Stimulated activated CD4-positive, alpha-beta T cell treated with anti-CD3 and anti-CD28 coated beads, TNF-alpha, amount 100 ng/mL, for 24 hours (primary cell): ENCODE results near the gene SLC9A2.

Experiments
- DNase-seq, 3 experiments: peaks; one replicate each; pipeline ENCODE4 v3.0.0-alpha.2; 2020; ENCODE audit warnings: low read depth in 3 of 3

Gene SLC9A2

DNA sequence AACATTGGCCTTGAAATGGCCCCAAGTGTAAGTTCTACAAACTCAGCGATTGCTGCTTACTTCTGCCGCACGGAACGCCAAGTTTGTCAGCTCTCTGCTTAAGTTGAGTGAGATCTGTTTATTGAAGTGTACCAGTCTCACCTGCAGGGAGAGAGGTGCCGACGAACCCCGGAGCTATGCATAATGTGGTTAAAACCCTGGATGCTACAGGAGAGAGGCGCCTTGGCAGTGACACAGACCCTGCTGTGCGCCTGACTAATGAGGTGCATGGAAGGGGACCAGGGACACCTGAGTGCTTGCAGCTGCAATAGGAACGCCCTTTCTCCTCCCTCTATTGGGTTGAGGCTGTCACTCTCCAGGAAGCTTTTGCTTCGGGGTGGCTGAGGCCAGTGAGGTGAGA lies 979 bp downstream of the SLC9A2 start:
- no peak for DNase-seq

DNA sequence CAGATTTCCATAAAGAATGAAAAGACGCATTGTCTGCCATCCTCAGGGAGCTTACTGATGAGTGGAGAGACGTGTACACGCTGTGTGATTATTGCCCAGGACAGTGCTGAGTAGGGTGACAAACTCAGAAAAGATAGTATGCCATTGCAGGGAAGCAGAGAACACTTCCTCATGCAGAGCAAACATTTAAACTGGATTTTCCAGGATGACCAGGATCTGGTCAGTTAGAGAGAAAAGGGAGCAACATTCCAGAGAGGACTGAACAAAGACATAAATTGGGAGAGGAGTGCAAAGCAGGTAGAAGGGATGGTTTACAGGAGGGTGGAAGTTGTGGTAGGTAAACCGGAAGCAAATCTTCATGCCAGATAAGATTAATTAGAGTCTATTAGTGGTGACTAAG lies 2.3 kb downstream of the SLC9A2 start:
- DNase-seq = no peak

DNA sequence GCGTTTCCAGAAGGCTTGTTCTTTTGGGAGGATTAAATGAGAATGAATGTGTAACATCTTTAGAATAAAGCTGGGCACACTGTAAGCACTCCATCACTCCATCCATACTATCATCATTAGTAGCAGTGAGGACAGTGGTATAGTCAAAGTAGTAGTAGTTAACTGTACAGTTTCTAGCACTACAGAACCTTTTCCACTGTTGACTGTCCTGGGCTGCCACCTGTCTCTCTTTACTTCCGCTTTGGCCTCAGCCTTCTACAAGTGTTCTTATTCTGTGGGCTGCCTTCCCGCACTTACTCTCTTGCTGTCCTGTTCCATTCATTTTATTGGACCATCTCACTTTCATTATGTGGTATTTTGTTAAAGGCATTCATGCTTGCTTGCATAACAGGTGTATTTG lies 3.3 kb downstream of the SLC9A2 start:
- DNase-seq = no peak

DNA sequence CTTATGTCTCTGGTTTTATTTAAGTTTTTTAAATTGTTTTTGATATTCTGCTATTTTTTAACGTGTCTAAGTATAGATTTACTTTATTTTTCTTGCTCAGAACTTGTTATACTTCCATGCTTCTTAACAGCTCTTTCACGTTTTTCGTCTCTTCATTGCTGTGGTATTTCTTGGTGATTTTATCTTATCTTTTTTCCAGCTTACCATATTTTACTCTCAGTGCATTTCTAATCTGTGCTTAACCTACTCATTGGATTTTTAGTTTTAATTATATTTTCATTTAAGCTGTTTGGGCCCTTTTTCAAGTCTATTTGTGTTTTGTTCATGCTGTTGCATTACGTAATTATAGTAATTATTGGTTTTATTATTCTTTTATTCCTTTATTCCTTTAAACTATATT lies 11.1 kb downstream of the SLC9A2 start:
- no peak for DNase-seq

DNA sequence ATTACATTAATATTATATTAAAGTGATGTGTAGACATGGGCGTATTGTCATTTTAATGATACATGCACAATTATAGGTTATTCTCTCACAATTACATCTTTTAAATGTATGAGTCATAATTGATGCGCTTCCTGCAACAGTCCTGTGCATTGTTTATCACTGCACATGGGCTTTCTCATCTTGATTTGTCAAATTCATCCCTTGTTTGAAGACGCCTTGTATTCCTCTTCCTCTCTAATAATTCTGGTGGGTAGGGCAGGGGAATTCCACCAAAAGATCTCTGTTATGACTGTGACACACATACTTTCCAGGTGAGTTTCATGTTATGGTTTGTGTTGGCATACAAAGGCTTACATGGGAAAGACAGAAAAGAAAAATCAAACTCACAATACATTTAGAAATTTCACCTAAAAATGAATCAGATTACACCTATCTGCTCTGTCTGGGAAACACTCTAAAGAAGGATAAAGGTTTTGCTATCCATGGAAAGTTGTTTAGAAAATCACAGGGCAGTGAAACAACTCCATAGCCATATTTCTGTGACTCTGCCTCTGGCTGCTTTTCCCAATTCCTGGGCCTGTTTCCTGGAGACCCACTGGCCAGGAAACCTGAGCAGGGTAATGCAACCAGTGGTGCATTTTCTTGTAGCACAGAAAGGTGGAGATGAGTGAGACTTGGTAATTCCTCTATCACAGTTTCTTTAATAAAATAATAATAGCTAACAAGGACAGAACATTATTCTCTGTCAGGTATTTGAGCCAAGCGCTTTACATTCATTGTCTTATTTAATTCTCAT lies 13.2 kb downstream of the SLC9A2 start:
- no peak for DNase-seq

DNA sequence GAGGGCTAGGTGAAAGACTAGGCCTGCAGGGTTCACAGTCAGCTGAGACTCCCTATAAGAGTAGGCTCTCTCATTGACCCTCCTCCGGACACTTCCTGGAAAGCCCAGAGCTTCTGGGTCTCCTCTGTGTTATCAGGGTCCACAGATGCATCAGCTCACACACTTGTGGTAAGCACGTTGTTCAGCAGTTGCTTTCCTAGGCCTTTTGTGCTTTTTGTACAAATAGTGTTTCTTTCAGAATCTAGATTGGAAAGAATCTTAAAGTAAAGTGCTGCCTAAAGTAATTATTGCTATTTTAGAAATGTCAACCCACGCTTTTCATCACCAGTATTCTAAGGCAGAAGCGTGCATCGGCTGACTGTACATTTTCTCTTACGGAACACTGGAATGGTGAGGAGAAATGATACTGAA lies 15.5 kb downstream of the SLC9A2 start:
- DNase-seq = no peak

DNA sequence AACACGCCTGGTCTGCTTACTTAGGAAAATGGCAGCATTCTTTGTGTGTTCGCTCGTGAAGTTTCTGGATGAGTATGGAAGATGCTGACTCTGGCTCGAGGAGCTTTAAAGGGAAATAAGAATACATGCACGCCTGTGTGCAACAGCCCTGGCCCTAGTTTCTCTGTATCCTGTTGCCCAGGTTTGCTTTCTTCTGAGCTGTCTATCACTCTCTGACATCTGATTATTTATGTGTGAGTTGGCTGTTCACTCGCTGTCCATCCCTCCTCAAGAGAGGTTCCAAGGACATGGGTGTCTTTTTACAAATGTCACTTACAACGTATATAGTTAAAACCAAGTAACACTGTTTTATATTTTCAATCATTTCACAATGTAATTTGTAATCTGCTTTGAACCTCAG lies 16.0 kb downstream of the SLC9A2 start:
- no peak for DNase-seq

DNA sequence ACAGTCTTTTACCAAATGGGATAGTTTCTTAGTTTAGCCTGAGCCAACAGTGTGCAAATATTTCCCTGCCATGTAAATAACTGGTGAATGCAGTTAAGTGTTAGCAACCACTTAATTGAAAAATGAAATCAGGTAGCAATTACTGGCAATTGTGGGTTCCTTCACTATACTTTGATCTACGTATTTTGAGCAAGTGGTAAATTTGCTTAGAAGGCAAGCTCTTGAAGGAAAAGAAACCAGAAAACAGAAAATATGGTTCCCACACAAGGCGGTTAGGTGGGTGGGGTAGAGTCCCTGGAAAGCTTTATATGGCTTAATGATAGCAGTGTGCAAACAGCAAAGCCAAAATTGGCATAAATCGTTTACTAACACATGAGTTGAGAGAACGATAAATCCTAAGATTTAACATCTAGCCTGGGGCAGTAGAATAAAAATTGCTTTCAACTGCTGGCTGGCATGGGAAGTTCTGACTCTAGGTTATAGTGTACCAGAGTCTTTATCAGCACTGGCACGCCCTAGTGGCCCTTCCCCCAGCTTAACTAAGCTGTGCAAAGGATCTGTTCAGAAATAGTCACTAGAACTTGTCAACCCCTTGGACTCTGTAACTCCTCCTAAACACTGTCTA lies 17.0 kb downstream of the SLC9A2 start:
- DNase-seq = no peak

DNA sequence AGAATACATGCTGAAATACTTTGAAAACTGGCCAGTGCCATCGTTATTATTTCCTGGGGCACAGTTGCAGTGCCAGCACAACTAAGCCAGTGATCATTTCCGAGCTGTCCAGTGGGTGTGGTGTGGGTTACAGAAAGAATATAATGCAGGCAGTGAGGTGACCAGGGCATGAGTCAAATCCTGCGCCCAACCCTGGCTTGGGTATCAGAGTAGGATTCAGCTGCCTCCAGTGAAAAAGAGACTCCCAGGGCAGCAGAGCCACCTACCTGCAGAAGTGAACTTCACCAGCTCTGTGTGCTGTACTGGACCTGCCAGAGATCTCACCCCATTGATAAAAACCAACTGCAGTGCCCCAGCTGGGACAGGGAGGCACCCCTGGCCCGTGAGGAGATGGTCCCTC lies 18.0 kb downstream of the SLC9A2 start:
- DNase-seq = no peak

DNA sequence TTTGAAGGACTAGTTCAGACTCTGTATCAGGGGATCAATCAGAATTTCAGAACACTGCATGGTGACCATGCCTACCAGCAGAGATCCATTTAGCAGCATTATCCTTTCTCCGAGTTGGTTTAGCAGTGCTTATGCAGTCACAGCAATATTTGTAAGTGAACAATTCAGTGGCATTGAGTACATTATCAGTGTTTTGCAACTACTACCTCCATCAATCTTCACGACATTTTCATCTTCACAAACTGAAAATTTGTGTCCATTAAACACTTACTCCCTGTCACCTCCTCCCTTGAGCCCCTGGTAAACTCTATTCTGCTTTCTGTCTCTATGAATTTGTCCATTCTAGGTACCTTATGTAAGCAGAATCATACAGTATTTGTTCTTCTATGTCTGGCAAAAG lies 20.1 kb downstream of the SLC9A2 start:
- no peak for DNase-seq

DNA sequence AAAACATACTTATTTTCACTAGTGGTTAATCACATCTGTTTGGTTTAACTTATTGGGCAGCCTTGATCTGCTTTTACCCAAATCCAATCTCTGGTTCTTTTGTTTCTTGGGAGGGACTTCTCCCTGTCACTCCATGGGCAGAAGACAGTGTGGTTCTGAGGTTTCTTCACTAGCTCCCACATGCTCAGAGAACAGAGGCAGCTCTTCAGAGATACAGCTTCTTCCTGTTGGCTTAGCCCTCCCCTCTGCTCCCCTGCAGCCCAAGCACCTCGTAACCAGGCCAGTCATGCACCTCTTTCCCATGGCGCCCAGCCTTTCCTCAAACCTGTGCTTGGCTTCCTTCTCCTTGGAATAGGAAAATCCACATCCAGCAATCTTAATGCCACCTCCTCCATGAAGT lies 32.8 kb downstream of the SLC9A2 start:
- no peak for DNase-seq

DNA sequence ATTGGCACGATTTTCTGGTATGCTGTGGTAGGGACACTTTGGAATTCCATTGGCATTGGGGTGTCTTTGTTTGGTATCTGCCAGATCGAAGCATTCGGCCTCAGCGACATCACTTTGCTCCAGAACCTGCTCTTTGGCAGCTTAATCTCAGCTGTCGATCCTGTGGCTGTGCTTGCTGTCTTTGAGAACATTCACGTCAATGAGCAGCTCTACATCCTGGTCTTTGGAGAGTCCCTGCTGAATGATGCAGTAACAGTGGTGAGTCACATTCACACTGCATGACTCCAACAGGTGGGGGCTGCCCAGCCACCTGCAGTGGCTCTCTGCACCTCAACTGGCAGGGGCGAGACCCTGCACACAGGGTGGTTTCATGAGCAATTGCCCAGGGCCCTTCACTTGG lies 38.4 kb downstream of the SLC9A2 start:
- peak; percentile 2 to 23 (median 6) for DNase-seq

DNA sequence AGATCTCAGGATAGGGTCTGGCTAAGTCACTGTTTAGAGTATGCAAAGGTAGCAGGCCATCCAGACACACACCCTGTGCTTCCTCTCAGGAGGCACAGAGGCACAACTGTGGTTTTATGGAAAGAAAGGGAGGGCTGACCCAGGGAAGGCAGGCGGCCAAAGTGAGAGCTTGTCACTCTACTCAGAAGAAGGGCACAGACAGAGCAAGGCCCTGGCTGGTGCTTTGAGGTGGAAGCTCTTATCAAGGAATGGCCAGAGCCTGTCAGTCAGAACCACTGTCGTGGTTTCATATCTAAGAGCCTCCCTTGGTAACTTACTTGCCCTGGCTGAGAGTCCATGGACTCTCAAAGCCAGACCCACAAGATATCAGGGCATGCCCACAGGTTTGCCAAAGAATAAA lies 40.7 kb downstream of the SLC9A2 start:
- no peak for DNase-seq

DNA sequence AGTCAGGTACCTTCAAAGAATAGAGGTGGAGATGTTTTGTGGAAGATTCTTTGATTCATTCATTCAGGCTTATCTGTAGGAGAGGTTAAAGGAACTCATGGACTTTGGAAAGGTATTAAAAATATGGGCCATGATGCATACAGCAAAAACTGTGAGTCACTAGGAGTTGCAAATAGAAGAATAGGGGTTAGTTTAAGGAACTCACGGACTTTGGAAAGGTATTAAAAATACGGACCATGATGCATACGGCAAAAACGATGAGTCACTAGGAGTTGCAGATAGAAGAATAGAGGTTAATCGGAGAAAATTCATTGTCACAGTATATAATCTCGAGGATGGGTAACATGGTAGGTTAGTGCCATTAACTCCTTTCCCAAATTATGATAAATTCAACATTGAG lies 41.2 kb downstream of the SLC9A2 start:
- DNase-seq = no peak

DNA sequence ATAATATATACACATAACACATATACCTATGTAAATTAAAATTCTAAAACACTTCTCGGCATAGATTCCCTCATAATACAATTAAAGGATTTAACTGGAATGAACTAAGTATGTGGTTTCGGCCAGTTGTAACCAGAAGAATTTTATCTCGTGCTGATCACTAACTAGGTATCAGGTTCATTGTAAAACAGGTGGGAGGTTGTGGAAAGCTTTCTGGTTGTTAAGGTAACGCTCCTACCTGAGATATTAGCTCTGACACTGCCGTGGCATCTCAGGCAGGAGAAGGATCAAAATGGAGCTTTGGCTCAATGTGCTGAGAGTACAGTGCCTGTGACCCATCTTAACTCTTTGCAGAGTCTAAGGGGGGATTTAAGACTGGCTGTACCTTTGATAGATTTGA lies 42.5 kb downstream of the SLC9A2 start:
- DNase-seq = no peak

DNA sequence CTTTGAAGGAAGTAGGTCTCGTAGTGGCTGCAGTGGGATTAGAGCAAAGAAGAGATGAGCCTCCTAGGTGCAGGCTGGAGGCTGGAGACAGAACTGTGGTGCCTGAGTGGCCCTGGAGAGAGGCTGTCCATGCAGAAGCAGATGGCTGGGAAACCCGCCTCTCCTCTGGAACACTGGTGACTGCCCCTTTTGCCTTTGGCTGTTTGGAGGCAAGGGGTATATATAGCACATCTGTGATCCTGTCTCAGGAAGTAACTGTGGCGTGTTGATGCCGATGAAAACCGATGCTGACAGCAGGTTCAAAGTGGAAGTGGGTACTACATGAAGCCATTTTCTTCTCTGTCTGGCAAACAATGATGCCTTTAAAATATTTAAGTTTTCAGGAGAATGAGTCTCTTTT lies 43.5 kb downstream of the SLC9A2 start:
- no peak for DNase-seq

DNA sequence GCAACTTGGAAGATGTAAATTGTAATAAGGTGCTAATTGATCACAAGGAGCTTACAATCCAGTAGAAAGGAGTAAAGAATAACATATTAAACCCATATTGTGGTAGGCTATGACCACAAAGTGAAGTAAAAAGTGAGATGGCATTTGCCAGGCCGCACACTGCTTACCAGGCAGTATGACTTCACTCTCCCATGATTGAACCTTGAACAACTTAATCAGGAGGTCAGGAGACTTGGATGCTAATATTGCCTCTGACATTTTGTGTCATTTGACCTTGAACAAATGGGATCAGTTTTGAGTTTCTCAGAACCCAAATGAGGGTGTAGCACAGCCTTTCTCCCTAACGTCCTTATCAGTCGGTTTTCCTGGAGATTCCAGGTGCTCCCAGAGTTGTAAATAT lies 44.0 kb downstream of the SLC9A2 start:
- no peak for DNase-seq

DNA sequence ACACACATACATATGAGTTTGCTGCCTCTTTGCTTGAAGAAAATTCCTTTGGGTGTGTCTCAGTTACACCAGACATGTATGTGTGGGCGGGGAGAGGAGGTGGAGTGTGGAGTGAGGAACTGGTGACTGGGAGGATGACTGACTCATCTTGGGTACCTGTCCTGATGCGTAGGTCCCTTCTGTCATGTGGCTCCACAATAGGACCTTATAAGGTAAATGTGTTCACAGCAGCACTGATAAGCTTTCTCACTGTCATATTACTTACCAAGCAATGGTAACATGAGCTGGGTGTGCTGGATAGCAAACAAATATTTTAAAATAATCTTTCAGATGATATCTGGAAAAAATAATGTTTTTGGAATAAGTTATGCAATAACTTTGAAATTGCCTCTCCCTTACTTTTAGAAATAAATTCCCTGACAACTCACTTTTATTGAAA lies 45.1 kb downstream of the SLC9A2 start:
- peak; percentile 20 to 56 (median 24) for DNase-seq

DNA sequence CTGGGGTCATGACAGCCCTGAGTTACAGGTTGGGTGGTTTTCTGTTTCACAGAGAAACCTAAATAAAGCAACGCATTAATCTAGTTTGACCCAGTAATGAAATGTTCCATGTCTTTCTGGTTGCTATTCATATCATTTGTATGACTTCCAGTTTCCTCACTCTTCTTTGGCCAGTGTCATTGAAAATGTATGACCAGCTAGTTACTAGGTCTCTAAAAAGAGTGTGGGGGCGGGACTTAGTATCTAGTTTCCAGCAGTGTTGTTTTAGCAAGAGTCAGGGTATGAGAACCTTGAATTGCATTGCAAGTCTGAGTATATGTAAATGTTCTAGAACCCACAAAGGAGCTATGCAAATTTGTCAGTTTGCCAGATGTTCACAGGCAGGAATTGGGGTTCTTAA lies 47.7 kb downstream of the SLC9A2 start:
- no peak for DNase-seq

DNA sequence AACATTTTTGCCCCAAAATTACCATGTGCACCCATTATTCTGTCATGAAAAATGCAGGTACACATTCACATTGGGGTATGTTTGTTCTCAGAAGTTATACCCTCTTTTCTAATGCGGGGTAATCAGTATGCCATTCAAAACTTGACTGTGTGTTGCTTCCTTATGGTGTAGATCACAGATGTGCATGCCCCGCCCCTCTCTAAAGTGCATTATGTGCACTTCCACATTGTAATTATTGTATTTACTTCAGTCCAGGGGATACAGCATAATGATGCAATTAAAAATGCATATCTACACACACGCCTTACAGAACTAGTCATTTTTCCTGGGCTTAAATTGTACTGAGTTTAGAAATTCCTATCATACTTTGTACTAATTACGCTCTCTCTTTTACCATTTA lies 48.8 kb downstream of the SLC9A2 start:
- DNase-seq = no peak

DNA sequence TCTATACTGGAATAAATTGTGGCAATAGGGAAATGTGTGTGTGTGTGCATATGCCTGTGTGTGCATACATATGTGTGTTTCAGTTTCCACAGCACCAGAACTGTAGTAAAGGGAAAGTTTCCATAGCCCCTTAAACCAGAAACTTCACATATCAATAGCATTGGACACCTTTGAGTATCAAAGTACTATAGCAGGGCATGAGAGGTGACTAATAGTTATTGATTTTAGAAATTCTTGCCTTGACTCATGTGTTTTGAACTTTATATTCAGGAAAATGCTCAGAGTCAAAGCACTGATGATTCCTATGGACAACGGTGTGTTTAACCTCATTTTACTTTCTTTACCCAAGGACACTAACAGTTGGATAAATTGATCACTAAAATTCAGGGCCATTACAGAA lies 50.0 kb downstream of the SLC9A2 start:
- DNase-seq = no peak

DNA sequence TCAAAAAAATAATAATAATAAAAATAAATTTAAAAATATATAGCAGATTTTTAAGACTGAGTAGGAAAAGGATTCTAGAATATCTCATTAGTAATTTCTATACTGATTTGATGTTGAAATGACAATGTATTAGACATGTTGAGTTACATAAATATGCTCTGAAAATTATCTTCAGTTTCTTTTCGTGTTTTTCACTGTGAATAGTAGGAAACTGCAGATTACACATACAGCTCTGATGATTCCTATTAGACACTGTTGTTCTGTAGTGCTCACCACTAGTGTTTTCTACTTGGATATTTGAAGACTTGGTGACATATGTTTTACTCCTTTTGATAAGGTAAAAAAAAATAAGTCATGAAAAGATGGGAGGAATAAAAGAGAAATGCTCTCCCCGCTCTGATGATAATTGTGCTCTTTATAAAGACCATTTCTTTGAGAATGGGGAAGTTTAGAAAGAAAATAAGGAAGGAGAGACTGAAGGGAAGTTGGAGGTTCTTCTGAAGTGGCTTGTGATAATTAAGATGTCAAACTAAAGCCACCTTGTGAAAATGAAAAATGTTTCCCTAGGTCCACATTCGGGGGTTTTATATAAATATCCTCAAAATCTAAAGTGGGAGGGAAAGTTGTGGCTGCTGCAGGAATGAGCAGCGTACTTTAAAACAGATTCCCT lies 52.9 kb downstream of the SLC9A2 start:
- no peak for DNase-seq

DNA sequence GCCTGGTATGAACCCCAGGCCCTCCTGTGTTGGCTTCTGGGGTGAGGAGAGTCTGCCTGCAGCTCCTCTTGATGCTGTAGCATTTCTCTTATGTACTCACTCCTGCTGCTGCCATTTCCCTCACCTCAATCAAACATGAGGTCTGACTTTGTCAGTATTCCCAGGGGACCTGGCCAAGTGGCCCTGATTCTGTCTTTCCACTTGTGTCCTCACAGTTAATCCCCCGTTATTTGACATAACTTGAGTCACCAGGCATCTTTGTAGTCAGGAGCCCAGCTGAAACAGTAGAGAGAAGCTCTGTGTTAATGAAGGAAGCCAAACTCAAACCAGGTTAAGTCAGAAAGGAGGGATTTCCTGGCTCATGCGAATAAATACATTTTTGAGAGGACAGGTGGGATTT lies 55.0 kb downstream of the SLC9A2 start:
- no peak for DNase-seq
